HCT116 (cell line): ENCODE measurements around the gene AGAP1.

Experiments
- CTCF ChIP-seq, 3 experiments: fragments of 200-600 bp in 1 of 3; sonication (generic) in 1 of 3; IDR thresholded peaks in 2 of 3; conservative IDR thresholded peaks in 1 of 3; 2 replicates each; pipeline ENCODE4 v1.5.1; 2012 to 2017; ENCODE audit warnings: low read depth in 2 of 3, low read length in 2 of 3, antibody characterized with exemption in 1 of 3, borderline replicate concordance in 1 of 3, control low read depth in 1 of 3, mild to moderate bottlenecking in 1 of 3, mixed read lengths in 1 of 3, mixed run types in 1 of 3, moderate library complexity in 1 of 3; ENCODE audit not compliant: insufficient read depth in 1 of 3
- EGR1 ChIP-seq: IDR thresholded peaks from 2 replicates; pipeline ENCODE4 v1.6.1; 2012; ENCODE audit warnings: low read depth
- EZH2 ChIP-seq: fragments of 200-600 bp; sonication (generic); IDR thresholded peaks from 2 replicates; pipeline ENCODE4 v1.6.1; 2017; ENCODE audit warnings: antibody characterized with exemption, mixed run types
- EZH2phosphoT487 ChIP-seq: fragments of 200-600 bp; IDR thresholded peaks from 2 replicates; pipeline ENCODE4 v1.6.1; 2018; ENCODE audit warnings: antibody characterized with exemption, borderline replicate concordance
- POLR2A ChIP-seq: IDR thresholded peaks from 2 replicates; pipeline ENCODE4 v1.7.0; 2011; ENCODE audit warnings: borderline replicate concordance; ENCODE audit not compliant: insufficient read depth, insufficient read length; ENCODE audit errors: extremely low read depth
- POLR2AphosphoS5 ChIP-seq: IDR thresholded peaks from 2 replicates; pipeline ENCODE4 v1.6.1; 2011; ENCODE audit warnings: mild to moderate bottlenecking, low read depth, low read length, moderate library complexity
- RAD21 ChIP-seq: IDR thresholded peaks from 2 replicates; pipeline ENCODE4 v1.6.1; 2012; ENCODE audit warnings: low read depth, mild to moderate bottlenecking
- REST ChIP-seq: IDR thresholded peaks from 2 replicates; pipeline ENCODE4 v1.6.1; 2012; ENCODE audit warnings: low read depth
- SIN3A ChIP-seq: IDR thresholded peaks from 2 replicates; pipeline ENCODE4 v1.6.1; 2012; ENCODE audit warnings: low read depth
- SP1 ChIP-seq: IDR thresholded peaks from 2 replicates; pipeline ENCODE4 v1.6.1; 2012; ENCODE audit warnings: low read depth
- TCF7L2 ChIP-seq: IDR thresholded peaks from 2 replicates; pipeline ENCODE4 v1.7.0; 2011; ENCODE audit warnings: borderline replicate concordance, inconsistent platforms; ENCODE audit not compliant: insufficient read depth, insufficient read length; ENCODE audit errors: extremely low read depth
- YY1 ChIP-seq: IDR thresholded peaks from 2 replicates; pipeline ENCODE4 v1.6.1; 2011; ENCODE audit warnings: low read length, low read depth, moderate library complexity, mild to moderate bottlenecking; ENCODE audit not compliant: insufficient replicate concordance; ENCODE audit errors: extremely low read depth
- ZFX ChIP-seq: fragments of 450-650 bp; IDR thresholded peaks from 2 replicates; pipeline ENCODE4 v1.6.1; 2017

GRCh38 chr2:235639885-235640284 lies 146.0 kb downstream of the AGAP1 start:
- TF ChIP-seq CTCF (IDR thresholded peaks at IDR 0.05 in 2 of 3, conservative IDR thresholded peaks at IDR 0.05 in 1 of 3; ENCODE audit: borderline replicate concordance in 1 of 3, insufficient read depth in 1 of 3, low read depth in 2 of 3, low read length in 2 of 3) (no peak), TCF7L2 (no peak), POLR2AphosphoS5 (no peak), EZH2 (no peak), YY1 (no peak), SP1 (no peak), RAD21 (no peak), POLR2A (no peak), EZH2phosphoT487 (no peak), REST (no peak), ZFX (no peak), EGR1 (no peak), SIN3A (no peak)
